Adrenal gland (tissue), 5 donors: Measurements from ENCODE around the gene RNU1-1.
"Not testable (repeated sequence)": the region's sequence is repeated elsewhere in the genome, so short reads cannot be mapped to it uniquely, and the experiment has no call there.

ENCODE experiments used
- POLR2A ChIP-seq, 2 donors: fragments of 450-650 bp; IDR thresholded peaks; one replicate each; pipeline ENCODE4 v1.6.1; 2017; ENCODE audit warnings: antibody characterized with exemption in 2 of 2, mild to moderate bottlenecking in 2 of 2, moderate library complexity in 1 of 2
- TF ChIP-seq, protein P1 (sequence below), 6 experiments: fragments of 450-650 bp in 4 of 6; fragments of 200-600 bp in 2 of 6; sonication (generic) in 1 of 6; IDR thresholded peaks; 1 replicate in 5 of 6; 2 replicates in 1 of 6; pipeline versions ENCODE4 v1.5.1 to v1.8.0; 2016 to 2021; ENCODE audit warnings: antibody characterized with exemption in 6 of 6, mild to moderate bottlenecking in 2 of 6, moderate library complexity in 1 of 6
- donor health status: DM: no; HTN: no; CAD: no.

DNA sequence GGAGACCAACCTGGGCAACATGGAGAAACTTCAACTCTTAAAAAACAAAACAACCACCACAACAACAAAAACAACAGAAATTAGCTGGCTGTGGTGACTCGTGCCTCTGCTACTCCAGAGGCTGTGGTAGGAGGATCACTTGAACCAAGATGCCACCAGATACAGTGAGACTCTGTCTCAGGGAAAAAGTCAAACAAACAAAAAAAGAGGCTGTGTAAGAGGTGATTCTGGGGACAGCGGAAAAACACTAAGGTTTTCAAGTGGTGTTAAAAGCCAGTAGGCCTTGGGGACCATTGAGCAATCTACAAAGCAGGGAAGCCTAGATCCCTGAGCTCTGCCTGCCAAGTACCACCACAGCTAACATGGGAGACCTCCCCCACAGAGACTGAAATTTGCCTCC is 8.2 kb downstream of the RNU1-1 start:
- TF ChIP-seq, protein P1, sequence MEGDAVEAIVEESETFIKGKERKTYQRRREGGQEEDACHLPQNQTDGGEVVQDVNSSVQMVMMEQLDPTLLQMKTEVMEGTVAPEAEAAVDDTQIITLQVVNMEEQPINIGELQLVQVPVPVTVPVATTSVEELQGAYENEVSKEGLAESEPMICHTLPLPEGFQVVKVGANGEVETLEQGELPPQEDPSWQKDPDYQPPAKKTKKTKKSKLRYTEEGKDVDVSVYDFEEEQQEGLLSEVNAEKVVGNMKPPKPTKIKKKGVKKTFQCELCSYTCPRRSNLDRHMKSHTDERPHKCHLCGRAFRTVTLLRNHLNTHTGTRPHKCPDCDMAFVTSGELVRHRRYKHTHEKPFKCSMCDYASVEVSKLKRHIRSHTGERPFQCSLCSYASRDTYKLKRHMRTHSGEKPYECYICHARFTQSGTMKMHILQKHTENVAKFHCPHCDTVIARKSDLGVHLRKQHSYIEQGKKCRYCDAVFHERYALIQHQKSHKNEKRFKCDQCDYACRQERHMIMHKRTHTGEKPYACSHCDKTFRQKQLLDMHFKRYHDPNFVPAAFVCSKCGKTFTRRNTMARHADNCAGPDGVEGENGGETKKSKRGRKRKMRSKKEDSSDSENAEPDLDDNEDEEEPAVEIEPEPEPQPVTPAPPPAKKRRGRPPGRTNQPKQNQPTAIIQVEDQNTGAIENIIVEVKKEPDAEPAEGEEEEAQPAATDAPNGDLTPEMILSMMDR (IDR thresholded peaks at IDR 0.05), result not testable (repeated sequence)
- not testable (repeated sequence) for TF ChIP-seq POLR2A (IDR thresholded peaks at IDR 0.05)
